Mesenteric fat pad (tissue), 1 donor: ENCODE results near the gene CCDC87. TPM values are rescaled to one million over a fixed set of nuclear protein-coding genes. Genes with fewer than 3 reads are reported as not detected.
"Not testable (repeated sequence)": the region's sequence is repeated elsewhere in the genome, so short reads cannot be mapped to it uniquely, and the experiment has no call there.

Source experiments
- DNase-seq: peaks from one replicate; pipeline ENCODE4 v3.0.0-alpha.2; 2020; ENCODE audit warnings: low spot score
- total RNA-seq: library from RNA; stranded (reverse); fragmentation: NEBNext Ultra II Directional; extraction: Animal tissue kit (Norgen Biotek cat#: 25700); gene quantifications from one replicate; pipeline ENCODE4 v1.2.1, GENCODE V29; 2021
- donor health status: DM: yes; HTN: yes; CAD: no.

Gene CCDC87
- total RNA-seq, 1 donor from 2014 or later = not detected

DNA sequence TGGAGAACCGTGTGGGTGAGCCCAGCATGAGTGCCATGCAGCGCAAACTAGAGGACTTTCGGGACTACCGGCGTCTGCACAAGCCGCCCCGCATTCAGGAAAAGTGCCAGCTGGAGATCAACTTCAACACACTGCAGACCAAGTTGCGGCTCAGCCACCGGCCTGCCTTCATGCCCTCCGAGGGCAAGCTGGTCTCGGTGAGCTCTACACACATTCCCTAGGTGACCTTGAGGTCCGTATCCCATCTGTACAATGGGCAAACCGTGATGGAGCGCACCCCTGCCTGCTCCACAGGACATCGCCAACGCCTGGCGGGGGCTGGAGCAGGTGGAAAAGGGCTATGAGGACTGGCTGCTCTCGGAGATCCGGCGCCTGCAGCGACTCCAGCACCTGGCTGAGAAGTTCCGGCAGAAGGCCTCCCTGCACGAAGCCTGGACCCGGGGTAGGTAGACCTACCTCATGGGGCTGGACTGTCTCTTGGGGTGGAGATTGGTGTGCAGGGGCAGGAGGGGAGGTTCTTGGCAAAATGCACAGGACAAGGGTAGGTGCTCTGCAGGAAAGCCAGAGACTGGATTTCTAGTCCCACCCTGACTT lies 35.0 kb downstream of the CCDC87 start:
- no peak for DNase-seq

DNA sequence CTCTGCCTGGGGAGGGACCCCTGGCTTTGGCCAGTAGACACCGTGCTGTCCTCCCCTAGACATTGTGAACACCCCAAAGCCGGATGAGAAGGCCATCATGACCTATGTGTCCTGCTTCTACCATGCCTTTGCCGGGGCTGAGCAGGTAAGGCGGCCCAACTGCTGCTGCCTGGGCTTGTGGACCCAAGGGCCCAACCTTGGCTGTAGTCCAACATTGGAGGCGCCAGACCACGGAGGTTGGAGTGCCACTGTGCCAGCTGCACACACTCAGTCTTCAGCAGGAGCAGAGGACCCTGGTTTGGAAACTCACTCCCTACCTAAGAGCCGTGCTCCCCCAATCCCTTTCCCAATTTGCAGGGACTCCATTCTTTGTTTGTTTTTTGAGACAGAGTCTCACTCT lies 36.8 kb downstream of the CCDC87 start:
- DNase-seq = no peak

GRCh38 chr11:66555416-66555815 lies 37.4 kb downstream of the CCDC87 start:
- DNase-seq = no peak

GRCh38 chr11:66554602-66555001 lies 38.3 kb downstream of the CCDC87 start:
- DNase-seq = no peak

GRCh38 chr11:66550887-66551286 lies 42.0 kb downstream of the CCDC87 start:
- no peak for DNase-seq

DNA sequence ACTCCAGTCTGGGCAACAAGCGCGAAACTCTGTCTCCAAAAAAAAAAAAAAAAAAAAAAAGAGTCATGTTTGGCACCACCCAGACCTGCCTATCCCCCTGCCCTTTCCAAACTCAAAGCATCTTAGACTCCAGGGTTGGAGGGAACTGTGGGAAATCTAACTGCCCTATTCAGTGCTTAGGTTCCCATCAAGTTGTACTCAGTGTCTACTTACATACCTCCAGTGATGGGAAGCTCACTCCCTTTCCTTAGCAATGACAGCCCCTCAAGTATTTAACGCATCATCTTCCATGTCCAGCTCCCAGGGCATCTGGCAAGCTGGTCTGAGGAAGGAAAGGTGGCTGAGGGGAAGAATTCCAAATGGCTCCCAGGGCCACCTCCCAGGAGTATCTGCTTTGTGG lies 43.2 kb downstream of the CCDC87 start:
- DNase-seq = no peak

DNA sequence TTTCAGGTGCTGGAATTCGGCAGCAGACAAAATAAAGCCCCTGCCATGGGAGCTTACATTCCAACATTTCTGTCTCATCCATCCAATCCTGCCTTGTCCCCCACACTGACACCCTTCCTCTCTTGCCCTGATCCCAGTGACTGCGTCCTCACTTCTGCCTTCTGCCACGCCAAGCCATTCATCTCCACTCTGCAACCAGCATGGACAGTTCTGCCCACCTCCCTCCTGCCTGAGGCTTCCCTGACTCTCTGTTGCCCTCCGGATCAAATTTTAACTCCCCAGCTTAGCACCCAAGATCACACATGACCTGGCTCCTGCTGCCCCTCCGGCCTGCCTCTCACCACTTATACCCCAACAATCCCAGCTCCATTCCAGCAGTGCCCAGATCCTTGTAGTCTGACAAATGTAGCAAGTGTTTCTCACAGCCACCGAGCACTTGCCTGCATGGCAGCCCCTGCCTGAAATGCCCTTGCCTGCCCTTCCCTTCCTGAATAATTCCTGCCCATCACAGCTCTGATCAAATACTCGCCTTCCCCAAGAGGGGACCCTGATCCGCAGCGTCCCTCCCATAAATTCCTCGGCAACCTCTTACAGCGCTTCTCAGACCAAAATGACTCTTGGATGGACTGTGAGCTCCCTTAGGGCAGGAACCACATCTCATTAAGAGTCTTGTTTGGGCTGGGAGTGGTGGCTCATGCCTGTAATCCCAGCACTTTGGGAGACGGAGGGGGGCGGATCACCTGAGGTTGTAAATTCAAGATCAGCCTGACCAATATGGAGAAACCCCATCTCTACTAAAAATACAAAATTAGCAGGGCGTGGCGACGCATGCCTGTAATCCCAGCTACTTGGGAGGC lies 43.9 kb downstream of the CCDC87 start:
- no peak for DNase-seq

DNA sequence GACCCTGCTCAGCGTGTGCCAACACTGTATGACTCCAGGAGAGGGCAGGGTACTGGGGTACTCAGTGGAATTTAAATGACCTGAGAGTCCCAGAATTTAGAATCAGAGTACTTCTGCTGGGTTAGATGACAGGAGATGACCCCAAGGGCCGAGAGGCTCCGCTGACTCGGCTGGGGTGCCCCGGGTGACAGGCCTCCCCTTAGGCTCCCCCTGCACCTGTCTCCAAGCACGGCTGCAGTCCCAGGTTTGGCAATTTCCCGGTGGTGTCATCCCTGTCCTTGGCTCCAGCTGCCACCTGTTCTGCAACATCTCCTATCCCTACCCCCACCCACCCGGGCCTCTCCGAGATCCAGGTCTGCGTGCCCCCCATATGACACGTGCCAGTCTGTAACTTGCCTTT lies 44.8 kb downstream of the CCDC87 start:
- DNase-seq = no peak

DNA sequence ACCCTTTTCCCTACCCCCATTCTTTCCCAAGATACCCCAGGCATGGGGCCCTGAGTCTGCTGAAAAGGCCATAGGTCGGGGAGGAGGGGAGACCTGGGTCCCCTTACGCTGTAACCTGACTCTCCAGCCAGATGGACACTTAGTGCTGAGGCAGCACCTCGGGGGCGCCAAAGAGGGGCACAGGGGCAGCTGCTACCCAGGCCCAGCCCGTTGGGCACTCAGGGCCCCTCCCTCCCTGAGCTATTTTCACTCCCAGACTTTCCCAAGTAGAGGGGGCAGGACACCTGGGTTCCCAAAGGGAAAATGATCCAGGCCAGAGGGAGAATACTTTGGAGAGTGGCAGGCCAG lies 45.2 kb downstream of the CCDC87 start:
- no peak for DNase-seq

GRCh38 chr11:66546966-66547661 lies 45.7 kb downstream of the CCDC87 start:
- no peak for DNase-seq

DNA sequence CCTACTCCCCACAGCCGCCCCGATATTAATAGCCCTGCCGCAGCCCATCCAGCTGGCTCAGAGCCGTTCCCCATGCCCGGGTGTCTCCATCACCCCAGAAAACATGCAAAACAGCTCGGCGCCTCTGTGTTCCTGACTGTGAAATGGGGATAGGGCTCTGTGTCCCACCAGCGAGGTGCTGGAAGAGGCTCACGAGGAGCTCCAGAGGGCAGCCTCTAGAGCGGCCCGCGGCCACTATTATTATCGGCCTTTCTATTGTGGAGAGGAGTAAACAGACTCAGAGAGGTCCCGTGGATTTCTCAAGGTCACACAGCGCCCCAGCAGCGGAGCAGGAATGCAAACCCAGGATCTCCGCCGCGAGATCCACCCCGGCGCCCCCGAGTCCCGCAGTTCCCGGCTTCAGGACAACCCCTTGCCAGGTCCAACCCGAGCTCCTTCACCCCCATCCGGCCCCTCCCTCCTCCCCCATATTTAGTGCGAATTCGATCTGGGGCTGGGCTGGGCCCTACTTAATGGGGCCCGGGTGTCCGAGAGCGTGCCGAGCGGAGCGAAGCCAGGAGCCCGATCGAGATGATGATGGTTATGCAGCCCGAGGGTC lies 46.4 kb downstream of the CCDC87 start, which contains the start of gene ACTN3:
Gene ACTN3, plus strand, starts transcription at position 536 of the 598 bp plus-strand sequence. Its CDS starts 35 bp downstream, at position 571.
- DNase-seq = no peak

- DNase-seq = peak; percentile 99
Measured at GRCh38 chr11:66545701-66546367, 47.0 kb downstream of the CCDC87 start, which contains the start of gene ZDHHC24. ZDHHC24 (minus strand) TSS chr11:66546048; CDS start chr11:66546003, 45 bp downstream.

DNA sequence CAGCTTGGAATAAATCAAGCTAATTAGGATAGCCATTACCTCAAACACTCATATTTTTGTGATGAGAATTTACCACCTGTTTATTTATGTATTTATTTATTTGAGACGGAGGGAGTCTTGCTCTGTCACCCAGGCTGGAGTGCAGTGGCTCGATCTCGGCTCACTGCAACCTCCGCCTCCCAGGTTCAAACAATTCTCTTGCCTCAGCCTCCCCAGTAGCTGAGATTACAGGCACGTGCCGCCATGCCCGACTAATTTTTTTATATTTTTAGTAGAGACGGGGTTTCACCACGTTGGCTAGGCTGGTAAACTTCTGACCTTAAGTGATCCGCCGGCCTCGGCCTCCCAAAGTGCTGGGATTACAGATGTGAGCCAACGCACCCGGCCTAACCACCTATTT lies 47.9 kb downstream of the CCDC87 start:
- not testable (repeated sequence) for DNase-seq

DNA sequence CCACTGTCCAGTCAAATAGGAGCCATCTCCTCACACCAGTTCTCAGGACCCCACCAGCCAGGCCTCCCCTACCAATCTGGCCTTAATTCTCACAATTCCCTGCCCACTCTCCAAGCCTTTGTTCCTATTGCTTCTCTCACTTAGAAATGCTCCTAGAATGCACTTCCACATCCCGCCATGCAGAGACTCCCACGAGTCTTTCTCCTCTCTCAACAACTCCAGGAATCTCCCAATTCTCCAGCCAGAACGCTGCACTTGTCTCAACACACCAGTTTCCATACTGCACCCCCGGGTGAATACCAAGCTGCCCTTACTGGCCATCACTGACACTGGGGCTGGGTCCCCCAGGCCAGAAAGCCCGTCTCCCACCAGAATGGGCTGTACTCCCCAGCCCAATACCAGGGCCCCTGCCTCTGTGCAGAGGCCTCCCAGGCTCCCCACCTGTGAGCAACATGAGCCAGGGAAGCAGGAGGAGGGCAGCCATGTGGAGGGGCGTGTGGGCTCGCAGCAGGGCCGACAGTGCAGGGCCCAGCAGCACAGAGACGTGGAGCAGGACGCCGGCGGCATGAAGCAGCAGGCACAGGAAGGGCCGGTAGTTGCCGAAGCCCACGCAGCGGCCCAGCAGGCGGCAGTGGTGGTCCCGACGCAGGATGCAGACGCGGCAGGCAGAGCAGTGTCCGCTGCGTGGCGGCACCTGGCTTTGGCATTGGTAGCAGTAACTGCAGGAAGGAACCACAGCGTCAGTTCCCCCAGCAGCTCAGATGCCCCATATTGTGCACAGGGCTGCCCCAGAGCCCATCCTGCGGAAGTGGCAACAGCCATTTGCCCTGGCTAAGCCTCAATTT lies 49.4 kb downstream of the CCDC87 start:
- no peak for DNase-seq

DNA sequence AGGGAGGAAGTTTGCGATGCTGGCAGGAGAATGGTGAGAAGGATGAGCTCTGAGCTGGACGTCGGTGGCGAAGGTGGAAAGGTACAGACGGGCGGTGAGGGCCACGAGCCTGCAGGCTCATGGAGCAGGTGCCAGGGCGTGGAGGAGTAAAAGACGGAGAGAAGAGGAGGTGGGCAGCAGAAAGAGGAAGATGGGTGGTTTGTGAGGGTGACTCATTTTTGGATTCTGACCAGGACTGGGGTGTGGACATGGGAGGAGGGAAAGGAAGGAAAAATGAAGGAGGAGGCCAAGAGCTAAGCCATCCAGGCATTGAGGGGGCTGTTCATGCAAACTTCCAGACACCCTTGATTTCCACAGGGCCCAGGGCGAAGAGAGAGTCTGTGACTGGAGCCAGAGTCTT lies 50.5 kb downstream of the CCDC87 start:
- DNase-seq = no peak

GRCh38 chr11:66541892-66542291 lies 51.0 kb downstream of the CCDC87 start:
- DNase-seq = no peak

- not testable (repeated sequence) for DNase-seq
Measured at GRCh38 chr11:66540598-66540997, 52.3 kb downstream of the CCDC87 start.
